ENCODE measurements around the gene ALKBH8. TPM values are rescaled to one million over a fixed set of nuclear protein-coding genes. Genes with fewer than 3 reads are reported as not detected.
"Not testable (repeated sequence)": the region's sequence is repeated elsewhere in the genome, so short reads cannot be mapped to it uniquely, and the experiment has no call there.

Gene ALKBH8
- total and polyA plus RNA-seq, 2 donors, result 6.7 to 8.0 TPM

DNA sequence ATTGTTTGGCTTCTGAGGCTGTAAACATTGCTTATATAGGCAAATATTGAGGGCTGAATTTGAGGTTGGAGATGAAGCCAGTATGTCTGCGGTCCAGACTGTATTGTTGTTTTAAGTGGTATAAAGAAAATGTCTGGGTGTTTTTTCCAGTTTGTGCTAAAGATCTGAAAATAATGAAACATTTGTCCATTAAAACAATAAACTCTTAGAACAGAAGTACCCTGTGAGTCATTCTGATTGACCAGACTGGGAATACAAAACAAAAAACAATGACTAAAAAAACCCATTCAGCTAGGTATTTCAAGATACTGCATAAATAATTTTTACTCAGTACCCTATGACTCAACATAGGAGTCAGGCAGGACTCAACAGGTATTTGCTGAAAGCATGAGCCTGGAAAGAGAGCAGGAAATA lies 20.4 kb downstream of the ALKBH8 start:
- Histone ChIP-seq H3K27ac (ENCODE audit: low read depth in 1 of 2, low read length in 1 of 2) (no peak overlapping the region), H3K4me3 (ENCODE audit: low read length in 2 of 2) (no peak overlapping the region), H3K4me1 (ENCODE audit: control insufficient read depth in 2 of 2, insufficient read depth in 2 of 2, low read length in 2 of 2) (no peaks in the 10 kb centered on the region), H3K36me3 (ENCODE audit: control insufficient read depth in 2 of 2, insufficient read depth in 2 of 2, low read length in 1 of 2) (peaks cover 0 to 5% of the 10 kb centered on the region in 2 donors), H3K9me3 (ENCODE audit: control insufficient read depth in 2 of 2, insufficient read depth in 1 of 2, low read length in 1 of 2) (no peaks in the 10 kb centered on the region), H3K27me3 (ENCODE audit: control insufficient read depth in 2 of 2, insufficient read depth in 1 of 2, low read length in 1 of 2) (no peaks in the 10 kb centered on the region)
- DNase-seq (ENCODE audit: low read depth in 6 of 9, low spot score in 9 of 9), result no peak
- WGBS, result 94% methylated on average over 1 of the region's 1 CpG

- H3K4me3 ChIP-seq (ENCODE audit: low read length in 2 of 2), result no peak overlapping the region
- H3K27me3 ChIP-seq (ENCODE audit: control insufficient read depth in 2 of 2, insufficient read depth in 1 of 2, low read length in 1 of 2), result no peaks in the 10 kb centered on the region
- no peak overlapping the region for H3K27ac ChIP-seq (ENCODE audit: low read depth in 1 of 2, low read length in 1 of 2)
- 98% methylated on average over 3 of the region's 3 CpGs for WGBS
- H3K9me3 ChIP-seq (ENCODE audit: control insufficient read depth in 2 of 2, insufficient read depth in 1 of 2, low read length in 1 of 2), result no peaks in the 10 kb centered on the region
- DNase-seq (ENCODE audit: low read depth in 6 of 9, low spot score in 9 of 9), result no peak
- H3K4me1 ChIP-seq (ENCODE audit: control insufficient read depth in 2 of 2, insufficient read depth in 2 of 2, low read length in 2 of 2), result no peaks in the 10 kb centered on the region
- H3K36me3 ChIP-seq (ENCODE audit: control insufficient read depth in 2 of 2, insufficient read depth in 2 of 2, low read length in 1 of 2), result peaks cover 0 to 5% of the 10 kb centered on the region in 2 donors
Observed at GRCh38 chr11:107538821-107539220, 26.7 kb downstream of the ALKBH8 start.

GRCh38 chr11:107538239-107538638 lies 27.3 kb downstream of the ALKBH8 start:
- Histone ChIP-seq H3K36me3 (ENCODE audit: control insufficient read depth in 2 of 2, insufficient read depth in 2 of 2, low read length in 1 of 2) (peaks cover 0 to 5% of the 10 kb centered on the region in 2 donors), H3K9me3 (ENCODE audit: control insufficient read depth in 2 of 2, insufficient read depth in 1 of 2, low read length in 1 of 2) (no peaks in the 10 kb centered on the region), H3K27me3 (ENCODE audit: control insufficient read depth in 2 of 2, insufficient read depth in 1 of 2, low read length in 1 of 2) (no peaks in the 10 kb centered on the region), H3K4me3 (ENCODE audit: low read length in 2 of 2) (no peak overlapping the region), H3K27ac (ENCODE audit: low read depth in 1 of 2, low read length in 1 of 2) (no peak overlapping the region), H3K4me1 (ENCODE audit: control insufficient read depth in 2 of 2, insufficient read depth in 2 of 2, low read length in 2 of 2) (no peaks in the 10 kb centered on the region)
- DNase-seq (ENCODE audit: low read depth in 6 of 9, low spot score in 9 of 9), result no peak

GRCh38 chr11:107537155-107537554 lies 28.4 kb downstream of the ALKBH8 start:
- H3K27me3 ChIP-seq (ENCODE audit: control insufficient read depth in 2 of 2, insufficient read depth in 1 of 2, low read length in 1 of 2); H3K36me3 ChIP-seq (ENCODE audit: control insufficient read depth in 2 of 2, insufficient read depth in 2 of 2, low read length in 1 of 2); DNase-seq (ENCODE audit: low read depth in 6 of 9, low spot score in 9 of 9); H3K4me3 ChIP-seq (ENCODE audit: low read length in 2 of 2); H3K9me3 ChIP-seq (ENCODE audit: control insufficient read depth in 2 of 2, insufficient read depth in 1 of 2, low read length in 1 of 2); H3K27ac ChIP-seq (ENCODE audit: low read depth in 1 of 2, low read length in 1 of 2); H3K4me1 ChIP-seq (ENCODE audit: control insufficient read depth in 2 of 2, insufficient read depth in 2 of 2, low read length in 2 of 2): not testable (repeated sequence)

GRCh38 chr11:107526197-107526596 lies 39.3 kb downstream of the ALKBH8 start:
- 97% methylated on average over 3 of the region's 3 CpGs for WGBS
- no peaks in the 10 kb centered on the region for H3K4me1 ChIP-seq (ENCODE audit: control insufficient read depth in 2 of 2, insufficient read depth in 2 of 2, low read length in 2 of 2)
- no peaks in the 10 kb centered on the region for H3K27me3 ChIP-seq (ENCODE audit: control insufficient read depth in 2 of 2, insufficient read depth in 1 of 2, low read length in 1 of 2)
- H3K4me3 ChIP-seq (ENCODE audit: low read length in 2 of 2), result no peak overlapping the region
- no peak overlapping the region for H3K27ac ChIP-seq (ENCODE audit: low read depth in 1 of 2, low read length in 1 of 2)
- H3K9me3 ChIP-seq (ENCODE audit: control insufficient read depth in 2 of 2, insufficient read depth in 1 of 2, low read length in 1 of 2), result no peaks in the 10 kb centered on the region
- no peak for DNase-seq (ENCODE audit: low read depth in 6 of 9, low spot score in 9 of 9)
- H3K36me3 ChIP-seq (ENCODE audit: control insufficient read depth in 2 of 2, insufficient read depth in 2 of 2, low read length in 1 of 2), result no peaks in the 10 kb centered on the region

DNA sequence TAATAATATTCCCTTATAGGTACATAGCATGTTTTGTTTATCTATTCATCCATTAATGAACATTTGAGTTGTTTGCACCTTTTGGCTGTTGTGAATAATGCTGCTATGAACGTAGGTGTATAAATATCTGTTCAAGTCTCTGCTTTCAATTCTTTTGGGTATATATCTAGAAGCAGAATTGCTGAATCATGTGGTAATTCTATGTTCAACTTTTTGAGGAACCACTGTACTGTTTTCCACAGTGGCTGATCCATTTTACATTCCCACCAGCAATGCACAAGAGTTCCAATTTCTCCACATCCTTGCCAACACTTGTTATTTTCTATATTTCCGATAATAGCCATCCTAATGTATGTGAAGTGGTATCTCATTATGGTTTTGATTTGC lies 56.7 kb downstream of the ALKBH8 start:
- H3K36me3 ChIP-seq (ENCODE audit: control insufficient read depth in 2 of 2, insufficient read depth in 2 of 2, low read length in 1 of 2), result peaks cover 3 to 6% of the 10 kb centered on the region in 2 donors
- H3K4me1 ChIP-seq (ENCODE audit: control insufficient read depth in 2 of 2, insufficient read depth in 2 of 2, low read length in 2 of 2), result no peaks in the 10 kb centered on the region
- no peaks in the 10 kb centered on the region for H3K27me3 ChIP-seq (ENCODE audit: control insufficient read depth in 2 of 2, insufficient read depth in 1 of 2, low read length in 1 of 2)
- DNase-seq (ENCODE audit: low read depth in 6 of 9, low spot score in 9 of 9), result no peak
- no peak overlapping the region for H3K27ac ChIP-seq (ENCODE audit: low read depth in 1 of 2, low read length in 1 of 2)
- no peak overlapping the region for H3K4me3 ChIP-seq (ENCODE audit: low read length in 2 of 2)
- H3K9me3 ChIP-seq (ENCODE audit: control insufficient read depth in 2 of 2, insufficient read depth in 1 of 2, low read length in 1 of 2), result no peaks in the 10 kb centered on the region
- 99% methylated on average over 2 of the region's 2 CpGs for WGBS

DNA sequence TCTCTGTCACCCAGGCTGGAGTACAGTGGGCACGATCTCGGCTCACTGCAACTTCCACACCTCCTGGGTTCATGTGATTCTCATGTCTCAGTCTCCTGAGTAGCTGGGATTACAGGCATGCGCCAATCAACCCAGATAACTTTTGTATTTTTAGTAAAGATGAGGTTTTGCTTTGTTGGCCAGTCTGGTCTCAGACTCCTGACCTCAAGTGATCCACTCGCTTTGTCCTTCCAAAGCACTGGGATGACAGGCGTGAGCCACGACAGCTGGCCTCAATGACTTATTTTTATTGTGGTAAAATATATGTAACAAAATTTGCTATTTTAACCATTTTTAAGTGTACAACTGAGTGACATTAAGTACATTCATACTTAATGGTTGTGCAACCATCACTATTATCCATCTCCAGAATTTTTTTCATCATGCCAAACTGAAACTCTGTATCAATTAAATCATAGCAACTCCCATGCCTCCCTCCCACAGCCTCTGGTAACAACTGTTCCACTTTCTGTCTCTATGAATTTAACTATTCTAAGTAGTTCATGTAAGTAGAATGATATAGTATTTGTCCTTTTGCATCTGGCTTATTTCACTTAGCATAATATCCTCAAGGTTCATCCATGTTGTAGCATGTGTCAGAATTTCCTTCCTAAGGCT lies 57.2 kb downstream of the ALKBH8 start:
- peaks cover 6 to 7% of the 10 kb centered on the region in 2 donors for H3K36me3 ChIP-seq (ENCODE audit: control insufficient read depth in 2 of 2, insufficient read depth in 2 of 2, low read length in 1 of 2)
- 99% methylated on average over 6 of the region's 6 CpGs for WGBS

GRCh38 chr11:107505647-107506225 lies 59.8 kb downstream of the ALKBH8 start:
- Histone ChIP-seq H3K36me3 (ENCODE audit: control insufficient read depth in 2 of 2, insufficient read depth in 2 of 2, low read length in 1 of 2) (peaks cover 12 to 14% of the 10 kb centered on the region in 2 donors), H3K27ac (ENCODE audit: low read depth in 1 of 2, low read length in 1 of 2) (no peak overlapping the region), H3K27me3 (ENCODE audit: control insufficient read depth in 2 of 2, insufficient read depth in 1 of 2, low read length in 1 of 2) (no peaks in the 10 kb centered on the region), H3K4me3 (ENCODE audit: low read length in 2 of 2) (no peak overlapping the region), H3K9me3 (ENCODE audit: control insufficient read depth in 2 of 2, insufficient read depth in 1 of 2, low read length in 1 of 2) (peaks cover 0 to 3% of the 10 kb centered on the region in 2 donors), H3K4me1 (ENCODE audit: control insufficient read depth in 2 of 2, insufficient read depth in 2 of 2, low read length in 2 of 2) (no peaks in the 10 kb centered on the region)
- no peak for DNase-seq (ENCODE audit: low read depth in 6 of 9, low spot score in 9 of 9)

More for the DNA sequence above, 57.2 kb downstream of the ALKBH8 start:
- Histone ChIP-seq H3K27me3 (ENCODE audit: control insufficient read depth in 2 of 2, insufficient read depth in 1 of 2, low read length in 1 of 2) (no peaks in the 10 kb centered on the region), H3K27ac (ENCODE audit: low read depth in 1 of 2, low read length in 1 of 2) (no peak overlapping the region), H3K4me3 (ENCODE audit: low read length in 2 of 2) (no peak overlapping the region), H3K9me3 (ENCODE audit: control insufficient read depth in 2 of 2, insufficient read depth in 1 of 2, low read length in 1 of 2) (no peaks in the 10 kb centered on the region), H3K4me1 (ENCODE audit: control insufficient read depth in 2 of 2, insufficient read depth in 2 of 2, low read length in 2 of 2) (no peaks in the 10 kb centered on the region)
- DNase-seq (ENCODE audit: low read depth in 6 of 9, low spot score in 9 of 9), result no peak

DNA sequence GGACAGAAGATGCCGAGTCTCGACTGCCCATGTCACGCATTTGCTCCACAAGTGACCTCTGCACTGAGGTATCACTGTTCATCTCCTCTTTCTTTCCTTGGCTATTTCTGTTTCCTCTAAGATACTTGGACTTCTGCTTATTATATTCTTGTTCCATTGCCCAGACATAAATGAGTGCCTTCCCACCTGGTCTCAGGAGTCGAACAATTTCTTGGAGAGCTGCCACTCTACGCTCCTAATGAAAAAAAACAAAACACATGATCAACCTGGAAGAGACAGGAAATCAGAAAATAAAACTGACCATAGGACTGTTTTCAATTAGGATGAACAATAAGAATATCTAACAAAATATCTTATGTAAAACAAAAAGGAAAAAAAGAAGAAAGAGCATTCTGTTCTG lies 60.6 kb downstream of the ALKBH8 start:
- H3K27ac ChIP-seq (ENCODE audit: low read depth in 1 of 2, low read length in 1 of 2), result no peak overlapping the region
- no peaks in the 10 kb centered on the region for H3K27me3 ChIP-seq (ENCODE audit: control insufficient read depth in 2 of 2, insufficient read depth in 1 of 2, low read length in 1 of 2)
- DNase-seq (ENCODE audit: low read depth in 6 of 9, low spot score in 9 of 9), result no peak
- no peaks in the 10 kb centered on the region for H3K4me1 ChIP-seq (ENCODE audit: control insufficient read depth in 2 of 2, insufficient read depth in 2 of 2, low read length in 2 of 2)
- H3K9me3 ChIP-seq (ENCODE audit: control insufficient read depth in 2 of 2, insufficient read depth in 1 of 2, low read length in 1 of 2), result peaks cover 0 to 3% of the 10 kb centered on the region in 2 donors
- WGBS, result 96% methylated on average over 5 of the region's 5 CpGs
- H3K36me3 ChIP-seq (ENCODE audit: control insufficient read depth in 2 of 2, insufficient read depth in 2 of 2, low read length in 1 of 2), result peaks cover 12 to 14% of the 10 kb centered on the region in 2 donors
- no peak overlapping the region for H3K4me3 ChIP-seq (ENCODE audit: low read length in 2 of 2)
